ENCODE results near the gene SEC14L6.
"Not testable (repeated sequence)": the region's sequence is repeated elsewhere in the genome, so short reads cannot be mapped to it uniquely, and the experiment has no call there.

The SEC14L6 gene

DNA sequence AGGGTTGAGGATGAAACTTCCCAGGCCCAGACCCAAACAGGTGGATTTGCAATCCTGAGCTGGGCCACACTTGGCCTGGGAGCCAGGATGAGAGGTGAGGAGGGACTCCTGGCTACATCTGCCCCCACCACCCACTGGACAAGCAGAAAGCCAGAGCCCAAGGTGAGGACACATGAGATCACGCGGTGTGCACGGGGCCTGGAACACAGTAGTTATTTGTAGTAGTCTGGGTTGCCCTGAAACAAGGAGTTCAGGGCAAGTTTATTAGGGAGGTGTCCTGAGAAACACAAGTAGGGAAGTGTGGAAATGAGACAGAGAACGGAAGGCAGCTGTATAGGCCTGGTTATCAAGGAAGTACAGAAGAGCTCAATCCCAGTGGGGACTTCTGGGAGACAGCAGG is 647 bp upstream of the SEC14L6 start:
- ChIA-PET CTCF (no interaction called here), POLR2A (ENCODE audit: low non-redundant PET) (no interaction called here)
- H3K27ac ChIP-seq, result no peak overlapping the region
- no peak for DNase-seq (ENCODE audit: low spot score)
- TF ChIP-seq, protein P1, sequence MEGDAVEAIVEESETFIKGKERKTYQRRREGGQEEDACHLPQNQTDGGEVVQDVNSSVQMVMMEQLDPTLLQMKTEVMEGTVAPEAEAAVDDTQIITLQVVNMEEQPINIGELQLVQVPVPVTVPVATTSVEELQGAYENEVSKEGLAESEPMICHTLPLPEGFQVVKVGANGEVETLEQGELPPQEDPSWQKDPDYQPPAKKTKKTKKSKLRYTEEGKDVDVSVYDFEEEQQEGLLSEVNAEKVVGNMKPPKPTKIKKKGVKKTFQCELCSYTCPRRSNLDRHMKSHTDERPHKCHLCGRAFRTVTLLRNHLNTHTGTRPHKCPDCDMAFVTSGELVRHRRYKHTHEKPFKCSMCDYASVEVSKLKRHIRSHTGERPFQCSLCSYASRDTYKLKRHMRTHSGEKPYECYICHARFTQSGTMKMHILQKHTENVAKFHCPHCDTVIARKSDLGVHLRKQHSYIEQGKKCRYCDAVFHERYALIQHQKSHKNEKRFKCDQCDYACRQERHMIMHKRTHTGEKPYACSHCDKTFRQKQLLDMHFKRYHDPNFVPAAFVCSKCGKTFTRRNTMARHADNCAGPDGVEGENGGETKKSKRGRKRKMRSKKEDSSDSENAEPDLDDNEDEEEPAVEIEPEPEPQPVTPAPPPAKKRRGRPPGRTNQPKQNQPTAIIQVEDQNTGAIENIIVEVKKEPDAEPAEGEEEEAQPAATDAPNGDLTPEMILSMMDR (conservative IDR thresholded peaks at IDR 0.05; ENCODE audit: low read depth), result no peak

DNA sequence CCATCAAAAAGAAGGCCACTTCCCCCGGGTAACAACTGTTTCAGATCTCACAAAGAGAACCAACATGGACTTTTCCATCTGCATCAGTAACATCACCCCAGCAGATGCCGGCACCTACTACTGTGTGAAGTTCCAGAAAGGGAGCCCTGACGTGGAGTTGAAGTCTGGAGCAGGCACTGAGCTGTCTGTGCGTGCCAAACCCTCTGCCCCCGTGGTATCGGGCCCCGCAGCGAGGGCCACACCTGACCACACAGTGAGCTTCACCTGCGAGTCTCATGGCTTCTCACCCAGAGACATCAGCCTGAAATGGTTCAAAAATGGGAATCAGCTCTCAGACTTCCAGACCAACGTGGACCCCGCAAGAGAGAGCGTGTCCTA is 3.7 kb downstream of the SEC14L6 start:
- no peak for DNase-seq (ENCODE audit: low spot score)
- CTCF ChIA-PET, result no interaction called here
- POLR2A ChIA-PET (ENCODE audit: low non-redundant PET), result no interaction called here
- no peak overlapping the region for H3K27ac ChIP-seq
- TF ChIP-seq, protein P1 (conservative IDR thresholded peaks at IDR 0.05; ENCODE audit: low read depth), result no peak

DNA sequence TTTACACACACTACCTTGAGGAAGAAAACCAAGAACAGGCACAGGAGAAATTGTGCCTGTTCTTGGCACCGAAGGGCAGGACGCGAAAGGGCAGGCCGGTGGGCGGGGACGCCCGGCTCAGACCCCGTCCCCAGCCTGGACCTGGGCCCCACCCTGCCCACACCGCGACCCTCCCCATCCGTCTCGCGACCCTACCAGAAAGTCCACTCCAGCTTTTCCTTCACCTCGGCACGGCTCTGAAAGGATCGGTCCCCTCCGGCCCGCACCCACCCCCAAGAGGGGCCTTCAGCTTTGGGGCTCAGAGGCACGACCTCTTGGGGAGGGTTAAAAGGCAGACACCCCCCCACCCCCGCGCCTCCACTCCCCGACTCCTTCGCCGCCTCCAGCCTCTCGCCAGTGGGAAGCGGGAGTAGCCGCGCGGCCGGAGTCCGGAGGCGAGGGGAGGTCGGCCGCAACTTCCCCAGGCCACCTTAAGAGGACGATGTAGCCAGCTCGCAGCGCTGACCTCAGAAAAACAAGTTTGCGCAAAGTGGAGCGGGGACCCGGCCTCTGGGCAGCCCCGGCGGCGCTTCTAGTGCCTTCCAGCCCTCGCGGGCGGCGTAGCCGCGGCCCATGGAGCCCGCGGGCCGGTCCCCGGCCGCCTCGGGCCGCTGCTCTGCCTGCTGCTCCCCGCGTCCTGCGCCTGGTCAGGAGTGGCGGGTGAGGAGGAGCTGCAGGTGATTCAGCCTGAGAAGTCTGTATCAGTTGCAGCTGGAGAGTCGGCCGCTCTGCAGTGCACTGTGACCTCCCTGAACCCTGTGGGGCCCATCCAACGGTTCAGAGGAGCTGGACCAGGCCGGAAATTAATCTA is 4.4 kb downstream of the SEC14L6 start:
- ChIA-PET CTCF (no interaction called here), POLR2A (ENCODE audit: low non-redundant PET) (no interaction called here)
- TF ChIP-seq, protein P1 (conservative IDR thresholded peaks at IDR 0.05; ENCODE audit: low read depth), result no peak
- DNase-seq (ENCODE audit: low spot score), result no peak
- no peak overlapping the region for H3K27ac ChIP-seq

DNA sequence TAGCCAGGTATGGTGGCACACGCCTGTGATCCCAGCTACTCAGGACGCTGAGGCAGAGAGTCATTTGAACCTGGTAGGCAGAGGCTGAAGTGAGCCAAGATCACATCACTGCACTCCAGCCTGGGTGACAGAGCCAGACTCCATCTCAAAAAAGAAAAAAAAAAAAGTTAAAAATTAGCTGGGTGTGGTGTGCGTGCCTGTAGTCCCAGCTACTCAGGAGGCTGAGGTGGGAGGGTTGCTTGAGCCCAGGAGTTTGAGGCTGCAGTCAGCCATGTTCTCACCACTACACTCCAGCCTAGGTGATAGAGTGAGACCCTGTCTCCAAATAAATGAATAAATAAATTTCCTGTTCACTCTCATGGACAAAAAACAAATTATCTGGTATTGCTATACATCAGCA is 5.0 kb downstream of the SEC14L6 start:
- DNase-seq (ENCODE audit: low spot score); POLR2A ChIA-PET (ENCODE audit: low non-redundant PET); CTCF ChIA-PET; H3K27ac ChIP-seq: not testable (repeated sequence)

DNA sequence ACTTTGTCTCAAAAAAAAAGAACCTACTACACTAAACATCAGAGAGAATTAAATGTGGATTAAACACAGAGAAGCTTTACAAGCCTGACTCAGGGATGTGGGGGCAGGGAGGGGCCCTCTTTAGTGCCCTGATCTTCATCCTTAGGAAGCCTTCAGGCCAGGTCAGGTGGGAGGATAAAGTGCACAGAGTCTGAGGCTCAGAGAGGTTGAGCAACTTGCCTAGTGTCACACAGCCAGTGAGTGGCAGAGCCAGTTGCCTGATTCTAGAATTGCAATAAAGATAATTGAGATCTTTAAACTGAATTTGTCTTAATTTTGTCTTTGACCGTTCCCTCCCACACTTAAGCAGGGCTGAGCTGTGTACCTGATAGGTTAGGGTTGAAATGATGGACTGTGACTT is 7.2 kb downstream of the SEC14L6 start:
- no peak overlapping the region for H3K27ac ChIP-seq
- DNase-seq (ENCODE audit: low spot score), result no peak
- CTCF ChIA-PET, result no interaction called here
- POLR2A ChIA-PET (ENCODE audit: low non-redundant PET), result no interaction called here
- TF ChIP-seq, protein P1 (conservative IDR thresholded peaks at IDR 0.05; ENCODE audit: low read depth), result no peak

DNA sequence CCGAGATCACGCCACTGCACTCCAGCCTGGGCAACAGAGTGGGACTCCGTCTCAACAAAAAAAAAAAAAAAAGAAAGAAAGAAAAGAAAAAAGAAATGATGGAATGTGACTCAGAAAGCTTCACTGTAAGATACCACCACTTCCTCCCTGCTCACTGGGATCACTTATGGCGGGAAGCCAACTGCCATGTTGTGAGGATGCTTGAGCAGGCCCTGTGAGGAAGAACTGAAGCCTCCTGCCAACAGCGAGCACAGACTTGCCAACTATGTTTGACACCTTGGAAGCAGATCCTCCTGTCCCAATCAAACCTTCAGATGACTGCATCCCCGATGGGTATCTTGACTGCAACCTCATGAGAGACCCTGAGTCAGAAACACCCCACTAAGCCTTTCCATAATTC is 8.3 kb downstream of the SEC14L6 start:
- ChIA-PET POLR2A (ENCODE audit: low non-redundant PET) (no interaction called here), CTCF (no interaction called here)
- TF ChIP-seq, protein P1 (conservative IDR thresholded peaks at IDR 0.05; ENCODE audit: low read depth), result no peak
- no peak for DNase-seq (ENCODE audit: low spot score)
- H3K27ac ChIP-seq, result no peak overlapping the region

- POLR2A ChIA-PET (ENCODE audit: low non-redundant PET), result no interaction called here
- no peak overlapping the region for H3K27ac ChIP-seq
- CTCF ChIA-PET, result interaction anchor here (0.6 kb wide), 1 partner anchor 38 kb away, joined by 3 read pairs; no protein-coding TSS in a partner anchor
- TF ChIP-seq, protein P1 (conservative IDR thresholded peaks at IDR 0.05; ENCODE audit: low read depth), result no peak
- no peak for DNase-seq (ENCODE audit: low spot score)
These were observed 9.3 kb downstream of the SEC14L6 start for GRCh38 chr22:30537083-30537731.
